ENCODE measurements around the gene PTGDS.

Gene PTGDS

GRCh38 chr9:136941231-136942111 is 35.8 kb upstream of the PTGDS start:
- CTCF ChIA-PET, result no interaction called here
- no peak for TF ChIP-seq CTCF (IDR thresholded peaks at IDR 0.05; ENCODE audit: control extremely low read depth, extremely low read depth, low read depth, missing control alignments)
- DNase-seq (ENCODE audit: extremely low spot score), result no peak
- POLR2A ChIA-PET, result no interaction called here

- no peak for DNase-seq (ENCODE audit: extremely low spot score)
- POLR2A ChIA-PET, result no interaction called here
- CTCF ChIA-PET, result no interaction called here
- TF ChIP-seq CTCF (IDR thresholded peaks at IDR 0.05; ENCODE audit: control extremely low read depth, extremely low read depth, low read depth, missing control alignments), result no peak
These were observed 35.0 kb upstream of the PTGDS start for GRCh38 chr9:136942112-136942880.

- POLR2A ChIA-PET, result no interaction called here
- no peak for DNase-seq (ENCODE audit: extremely low spot score)
- CTCF ChIA-PET, result interaction anchor here (1.3 to 1.8 kb wide), 4 partner anchors 11 to 144 kb away, joined by 4 to 8 read pairs (median 6); partner anchors contain the start of gene MAN1B1
- TF ChIP-seq CTCF (IDR thresholded peaks at IDR 0.05; ENCODE audit: control extremely low read depth, extremely low read depth, low read depth, missing control alignments), result no peak
These were observed 34.4 kb upstream of the PTGDS start for GRCh38 chr9:136942881-136943230.

GRCh38 chr9:136943291-136944211 is 33.8 kb upstream of the PTGDS start:
- ChIA-PET CTCF (interaction anchor here (0.7 to 6.5 kb wide), 16 partner anchors 8 to 215 kb away, joined by 3 to 126 read pairs (median 4); partner anchors contain the start of genes FUT7, MAN1B1, PAXX and RABL6), POLR2A (interaction anchor here (0.5 to 0.7 kb wide), 3 partner anchors 49 to 240 kb away, joined by 3 to 4 read pairs (median 4); partner anchors contain the start of gene PAXX)
- DNase-seq (ENCODE audit: extremely low spot score), result peak; percentile 63
- no peak for TF ChIP-seq CTCF (IDR thresholded peaks at IDR 0.05; ENCODE audit: control extremely low read depth, extremely low read depth, low read depth, missing control alignments)

GRCh38 chr9:136944212-136944518 is 33.1 kb upstream of the PTGDS start:
- DNase-seq (ENCODE audit: extremely low spot score), result peak; percentile 85
- ChIA-PET POLR2A (interaction anchor here (0.5 to 0.7 kb wide), 4 partner anchors 48 to 241 kb away, joined by 3 to 4 read pairs (median 4); partner anchors contain the start of gene PAXX), CTCF (interaction anchor here (0.7 to 6.5 kb wide), 16 partner anchors 9 to 216 kb away, joined by 3 to 126 read pairs (median 4); partner anchors contain the start of genes FUT7, MAN1B1, PAXX and RABL6)
- peak; percentile 16 for TF ChIP-seq CTCF (IDR thresholded peaks at IDR 0.05; ENCODE audit: control extremely low read depth, extremely low read depth, low read depth, missing control alignments)

Data from GM10248 (cell line).